Right cardiac atrium (tissue), 5 donors: ENCODE results near the gene BCAP31. TPM values are rescaled to one million over a fixed set of nuclear protein-coding genes. Genes with fewer than 3 reads are reported as not detected.
"Not testable (repeated sequence)": the region's sequence is repeated elsewhere in the genome, so short reads cannot be mapped to it uniquely, and the experiment has no call there.

Experiments used
- ATAC-seq, 2 donors: fragments of 200-7000 bp; cut with Tn5 transposase; one replicate each; pipeline versions ENCODE4 v1.8.0 to v1.9.1; 2020; ENCODE audit warnings: moderate library complexity in 2 of 2, mild to moderate bottlenecking in 1 of 2
- DNase-seq, 3 donors: peaks; one replicate each; pipeline ENCODE4 v3.0.0-alpha.2; 2020
- H3K27ac ChIP-seq: one replicate; pipeline ENCODE4 v1.5.1; 2013; ENCODE audit warnings: mild to moderate bottlenecking, low read length, control low read depth, moderate library complexity
- H3K27me3 ChIP-seq: one replicate; pipeline ENCODE4 v1.6.1; 2013; ENCODE audit not compliant: control insufficient read depth, insufficient read depth
- H3K4me1 ChIP-seq: one replicate; pipeline ENCODE4 v1.6.1; 2013; ENCODE audit warnings: low read length; ENCODE audit not compliant: control insufficient read depth, insufficient read depth
- H3K4me3 ChIP-seq: one replicate; pipeline ENCODE4 v1.5.1; 2013; ENCODE audit warnings: low read length, control low read depth
- H3K9me3 ChIP-seq: one replicate; pipeline ENCODE4 v1.6.1; 2013; ENCODE audit warnings: low read length; ENCODE audit not compliant: control insufficient read depth
- WGBS: extraction: QIAGEN DNeasy Blood & Tissue Kit; methylation state at CpG from one replicate; pipeline ENCODE4 v1.1.7; 2013; 5-methylcytosine and 5-hydroxymethylcytosine counted together
- intact Hi-C, 4 donors: fragments of 100-400 bp; cut with DNase I; formaldehyde crosslinking; loops; one replicate each; pipeline versions ENCODE4 v1.11.0 to v1.14.0; 2022 to 2023
- polyA plus RNA-seq: library from polyadenylated mRNA; stranded (reverse); fragments of 200-250 nt; gene quantifications from one replicate; pipeline ENCODE4 v1.2.3, GENCODE V29; 2013
- total RNA-seq, 4 donors: library from RNA; stranded (reverse); fragmentation: NEBNext Ultra II Directional; extraction: Animal tissue kit (Norgen Biotek cat#: 25700); gene quantifications; one replicate each; pipeline ENCODE4 v1.2.1, GENCODE V29; 2021
- donor health status: healthy with polysubstance abuse.
- donor health status: DM: no; HTN: yes; CAD: no.
- donor health status: DM: no; HTN: no; CAD: no.
- donor health status: DM: no; HTN: yes; CAD: no; lungs with severe emphysema.
- donor health status: DM: yes; HTN: yes; CAD: no.

The BCAP31 gene
- total and polyA plus RNA-seq, 5 donors = 111 to 149 (median 123) TPM

DNA sequence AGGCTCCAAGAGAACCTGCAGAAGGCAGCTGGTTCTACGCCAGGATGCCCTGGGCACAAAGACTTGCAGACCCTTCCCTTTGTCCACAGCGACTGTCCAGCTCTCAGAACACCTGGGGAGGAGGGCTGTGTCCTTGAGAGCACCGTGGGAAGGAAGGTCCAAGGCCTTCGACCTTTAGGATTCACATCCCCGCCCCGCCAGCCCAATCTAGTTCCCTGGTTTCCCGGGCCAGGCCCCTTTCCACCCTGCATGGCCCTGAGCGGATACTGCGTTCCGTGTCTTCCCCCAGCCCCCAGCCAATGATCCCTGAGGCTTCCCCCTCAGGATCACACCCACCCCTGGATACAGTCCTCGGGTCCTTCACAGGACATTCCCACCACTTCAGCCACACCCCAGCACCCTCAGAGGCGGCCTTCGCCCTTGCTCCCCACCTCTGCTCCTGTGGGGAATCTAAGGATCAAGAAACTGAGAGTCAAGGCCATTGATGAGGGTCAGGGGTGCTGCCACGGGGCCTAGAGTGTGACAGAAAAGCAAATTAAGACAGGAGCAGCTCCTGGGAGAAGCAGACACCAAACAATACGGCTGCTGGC is 9.6 kb upstream of the BCAP31 start:
- 87% methylated on average over 15 of the region's 15 CpGs for WGBS
- ATAC-seq (no peak), DNase-seq (peak in 1 of 3 donors; percentile 33)
- H3K27ac ChIP-seq = no peak overlapping the region
- no peak overlapping the region for H3K4me3 ChIP-seq
- no peaks in the 10 kb centered on the region for H3K9me3 ChIP-seq
- no peaks in the 10 kb centered on the region for H3K27me3 ChIP-seq
- H3K4me1 ChIP-seq = no peaks in the 10 kb centered on the region
- intact Hi-C loops = no loop called here

DNA sequence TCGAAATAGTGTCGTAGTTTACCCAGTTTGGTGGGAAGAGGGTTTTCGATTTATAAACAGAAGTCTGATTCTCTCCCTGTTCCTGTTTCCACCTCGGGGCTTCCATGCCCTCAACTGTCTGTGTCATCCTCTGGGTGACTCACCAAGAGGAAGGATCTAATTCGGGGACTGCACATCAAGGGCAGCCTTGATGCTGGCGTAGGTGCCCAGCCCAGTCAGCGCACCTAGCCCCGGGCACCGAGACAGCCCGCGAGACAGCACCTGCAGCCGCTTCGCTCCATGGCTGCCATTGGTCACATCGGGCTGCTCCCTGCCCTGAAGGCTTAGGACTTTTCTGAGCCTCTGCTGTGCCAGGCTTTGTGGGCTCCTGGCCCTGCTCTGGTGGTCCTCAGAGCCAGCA is 8.2 kb upstream of the BCAP31 start:
- peak in 1 of 3 donors; percentile 51 for DNase-seq
- H3K27ac ChIP-seq = no peak overlapping the region
- WGBS = 94% methylated on average over 14 of the region's 14 CpGs
- H3K4me1 ChIP-seq = peaks cover 6% of the 10 kb centered on the region
- ATAC-seq = no peak
- no peak overlapping the region for H3K4me3 ChIP-seq
- intact Hi-C loops = no loop called here
- H3K27me3 ChIP-seq = no peaks in the 10 kb centered on the region
- no peaks in the 10 kb centered on the region for H3K9me3 ChIP-seq

DNA sequence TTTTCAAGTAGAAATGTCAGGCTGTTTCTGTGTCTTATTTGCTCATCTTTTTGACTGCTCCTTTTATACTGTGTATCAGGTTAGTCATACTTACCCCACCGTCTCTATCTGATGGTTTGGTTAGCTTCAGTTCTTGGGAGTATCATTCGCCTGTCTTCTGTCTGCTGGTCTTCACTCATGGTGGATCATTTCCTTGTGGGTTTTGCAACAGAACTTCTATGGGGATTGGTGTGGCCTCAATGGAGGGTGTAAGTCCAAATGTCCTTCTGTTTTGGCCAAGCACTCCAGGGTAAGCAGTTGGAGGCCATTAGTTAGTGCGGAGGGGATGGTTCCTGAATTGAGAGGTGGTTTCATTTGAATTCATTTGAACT is 7.6 kb upstream of the BCAP31 start:
- WGBS = 96% methylated on average over 3 of the region's 3 CpGs

DNA sequence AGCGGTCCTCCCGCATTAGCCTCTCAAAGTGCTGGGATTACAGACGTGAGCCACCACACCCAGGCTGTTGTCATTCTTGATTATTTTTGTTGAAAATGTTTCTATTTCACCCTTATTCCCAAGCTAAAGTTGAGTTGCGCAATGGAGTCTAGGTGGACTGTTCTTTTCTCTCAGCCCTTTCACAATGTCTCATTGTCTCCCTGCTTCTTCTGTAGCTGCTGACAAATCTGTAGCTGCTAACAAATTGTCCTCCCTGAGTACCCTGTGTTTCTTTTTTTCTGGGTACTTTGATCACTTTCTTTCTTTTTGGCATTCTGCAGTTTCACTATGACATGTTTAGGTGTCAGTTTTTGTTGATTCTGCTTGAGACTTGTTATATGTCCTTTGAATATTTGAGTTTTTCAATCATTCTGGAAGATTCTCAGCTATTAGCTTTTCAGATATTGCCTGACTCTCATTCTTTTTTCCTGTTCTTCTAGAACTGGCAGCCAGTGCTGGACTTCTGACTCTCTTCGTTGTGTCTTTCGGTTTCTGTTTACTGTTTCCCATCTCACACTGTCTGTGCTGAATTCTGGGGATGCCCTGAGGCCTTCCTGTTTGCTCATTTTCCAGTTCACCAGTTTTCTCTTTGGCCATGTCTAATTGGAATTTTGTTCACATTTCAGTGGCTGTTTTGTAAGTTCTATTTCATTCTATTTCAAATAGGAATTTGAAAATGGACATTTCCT is 7.1 kb upstream of the BCAP31 start:
- intact Hi-C loops = no loop called here
- no peak for DNase-seq
- WGBS = 88% methylated on average over 6 of the region's 6 CpGs
- H3K9me3 ChIP-seq = no peaks in the 10 kb centered on the region
- H3K27me3 ChIP-seq = no peaks in the 10 kb centered on the region
- H3K4me3 ChIP-seq = no peak overlapping the region
- H3K4me1 ChIP-seq = peaks cover 7% of the 10 kb centered on the region
- ATAC-seq = no peak
- H3K27ac ChIP-seq = no peak overlapping the region

More for the DNA sequence above, 7.6 kb upstream of the BCAP31 start:
- DNase-seq (no peak), ATAC-seq (no peak)
- Histone ChIP-seq H3K9me3 (no peaks in the 10 kb centered on the region), H3K27me3 (no peaks in the 10 kb centered on the region), H3K27ac (no peak overlapping the region), H3K4me1 (peaks cover 7% of the 10 kb centered on the region), H3K4me3 (no peak overlapping the region)
- intact Hi-C loops = no loop called here

DNA sequence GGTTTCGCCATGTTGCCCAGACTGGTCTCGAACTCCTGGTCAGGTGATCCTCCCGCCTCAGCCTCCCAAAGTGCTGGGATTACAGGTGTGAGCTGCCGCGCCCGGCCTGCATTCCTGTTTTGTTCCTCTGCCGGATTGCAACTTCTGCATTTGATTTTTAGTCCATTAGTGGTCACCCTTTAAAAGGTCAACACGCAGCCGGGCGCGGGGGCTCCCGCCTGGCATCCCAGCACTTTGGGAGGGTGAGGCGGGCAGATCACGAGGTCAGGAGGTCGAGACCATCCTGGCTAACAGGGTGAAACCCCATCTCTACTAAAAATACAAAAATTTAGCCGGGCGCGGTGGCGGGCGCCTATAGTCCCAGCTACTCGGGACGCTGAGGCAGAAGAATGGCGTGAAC is 5.9 kb upstream of the BCAP31 start:
- H3K27me3 ChIP-seq, H3K4me3 ChIP-seq, intact Hi-C loops, H3K27ac ChIP-seq, H3K9me3 ChIP-seq, ATAC-seq: not testable (repeated sequence)
- peaks cover 11% of the 10 kb centered on the region for H3K4me1 ChIP-seq
- 96% methylated on average over 23 of the region's 23 CpGs for WGBS
- peak in 1 of 3 donors; percentile 54 for DNase-seq

DNA sequence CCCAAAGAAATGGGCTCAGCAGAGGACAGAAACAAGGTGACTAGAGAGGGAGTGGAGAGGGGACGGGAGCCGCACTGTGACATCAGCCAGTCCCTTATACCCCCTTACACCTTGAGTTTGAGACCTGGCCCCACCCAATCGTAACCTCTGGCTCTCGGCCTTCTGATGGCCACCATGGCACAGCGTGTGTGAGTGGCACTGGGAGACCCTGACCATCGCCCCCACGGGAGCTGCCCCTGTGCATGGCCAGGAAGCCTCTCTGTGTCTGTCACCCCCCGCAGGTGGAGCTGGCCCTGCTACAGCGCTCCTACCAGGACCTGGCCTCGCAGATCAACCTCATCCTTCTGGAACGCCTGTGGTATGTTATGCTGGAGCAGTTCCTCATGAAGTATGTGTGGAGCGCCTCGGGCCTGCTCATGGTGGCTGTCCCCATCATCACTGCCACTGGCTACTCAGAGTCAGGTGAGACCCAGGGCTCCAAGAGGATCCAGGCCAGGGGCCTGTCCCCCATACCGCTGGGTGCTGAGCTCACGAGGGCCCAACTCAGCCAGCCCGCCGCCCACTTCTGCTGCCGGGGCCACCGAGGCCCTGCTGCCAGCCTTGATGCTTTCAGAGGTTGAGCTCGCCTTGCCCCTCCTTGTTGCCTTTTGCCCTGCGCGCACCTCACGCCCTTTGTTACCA is 4.9 kb upstream of the BCAP31 start:
- peaks cover 11% of the 10 kb centered on the region for H3K4me1 ChIP-seq
- H3K4me3 ChIP-seq = no peak overlapping the region
- DNase-seq (peak in 1 of 3 donors; percentile 55), ATAC-seq (no peak)
- H3K27me3 ChIP-seq = no peaks in the 10 kb centered on the region
- intact Hi-C loops = no loop called here
- WGBS = 98% methylated on average over 23 of the region's 23 CpGs
- no peak overlapping the region for H3K27ac ChIP-seq
- no peaks in the 10 kb centered on the region for H3K9me3 ChIP-seq

DNA sequence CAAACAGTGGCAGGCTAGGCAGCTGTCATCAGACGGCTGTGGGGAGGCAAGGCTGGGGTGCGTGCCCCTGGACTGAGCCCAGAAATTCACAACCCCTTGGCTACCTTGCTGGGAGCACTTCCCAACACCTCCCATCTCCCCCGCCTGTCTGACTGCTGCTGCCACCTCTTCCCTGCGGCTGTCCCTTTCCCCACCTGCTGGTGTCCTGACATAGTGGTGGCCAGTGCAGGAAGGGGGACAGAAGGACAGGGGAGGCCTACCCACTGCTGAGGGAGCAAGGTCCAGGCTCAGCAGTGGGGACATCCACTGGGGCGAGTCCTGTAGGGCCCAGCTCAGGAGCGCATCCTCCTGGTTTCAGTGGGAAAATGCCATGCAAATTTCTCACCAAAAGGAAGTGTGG is 3.9 kb upstream of the BCAP31 start:
- Histone ChIP-seq H3K27me3 (no peaks in the 10 kb centered on the region), H3K9me3 (no peaks in the 10 kb centered on the region), H3K4me3 (no peak overlapping the region), H3K27ac (peak overlapping the region; percentile 92), H3K4me1 (peaks cover 11% of the 10 kb centered on the region)
- ATAC-seq (no peak), DNase-seq (peak in 1 of 3 donors; percentile 36)
- intact Hi-C loops = no loop called here
- WGBS = 72% methylated on average over 6 of the region's 6 CpGs

DNA sequence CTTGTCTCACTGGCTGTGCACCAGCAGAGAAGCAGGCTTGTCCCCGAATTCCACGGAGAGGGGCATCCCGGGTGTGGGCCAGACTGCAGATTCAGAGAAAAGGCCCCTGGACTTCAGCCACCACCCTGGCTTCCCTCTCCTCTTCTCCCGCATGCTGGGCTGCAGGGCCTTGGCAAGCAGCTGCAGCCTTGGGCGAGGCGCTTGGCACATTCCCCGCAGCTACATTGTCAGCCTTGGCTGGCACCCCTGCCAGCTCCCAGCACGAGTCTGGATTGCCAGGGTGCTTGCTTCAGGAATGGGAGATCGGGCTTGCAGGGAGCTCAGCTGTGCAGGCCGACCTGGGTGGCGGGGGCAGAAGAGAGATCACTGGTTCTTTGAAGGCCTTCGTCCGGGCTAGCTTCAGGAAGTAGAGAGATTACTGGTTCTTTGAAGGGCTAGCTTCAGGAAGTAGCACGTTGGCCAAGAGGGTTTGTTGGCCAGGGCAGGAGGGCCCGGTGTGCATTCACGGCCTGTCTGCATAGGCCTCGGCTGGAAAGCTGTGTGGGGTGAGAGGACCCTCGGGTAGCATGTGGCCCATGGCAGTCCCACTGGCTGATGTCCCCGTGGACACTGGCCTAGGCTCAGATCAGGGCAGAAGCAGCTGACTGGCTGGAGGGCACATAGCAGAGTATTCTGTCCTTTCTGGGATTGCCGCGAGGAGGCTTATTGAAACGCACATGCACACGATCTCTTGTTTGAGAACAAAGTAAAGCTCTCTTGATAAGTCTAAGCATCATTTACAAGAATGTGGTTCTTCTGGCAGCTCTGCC is 3.1 kb upstream of the BCAP31 start:
- 22% methylated on average over 23 of the region's 23 CpGs for WGBS
- Histone ChIP-seq H3K27me3 (no peaks in the 10 kb centered on the region), H3K4me3 (peak overlapping the region; percentile 0), H3K9me3 (no peaks in the 10 kb centered on the region), H3K4me1 (peaks cover 13% of the 10 kb centered on the region), H3K27ac (peak overlapping the region; percentile 92)
- intact Hi-C loops = no loop called here
- ATAC-seq (peak in 1 of 2 donors; percentile 2), DNase-seq (peak; percentile 54 to 86 (median 83))

DNA sequence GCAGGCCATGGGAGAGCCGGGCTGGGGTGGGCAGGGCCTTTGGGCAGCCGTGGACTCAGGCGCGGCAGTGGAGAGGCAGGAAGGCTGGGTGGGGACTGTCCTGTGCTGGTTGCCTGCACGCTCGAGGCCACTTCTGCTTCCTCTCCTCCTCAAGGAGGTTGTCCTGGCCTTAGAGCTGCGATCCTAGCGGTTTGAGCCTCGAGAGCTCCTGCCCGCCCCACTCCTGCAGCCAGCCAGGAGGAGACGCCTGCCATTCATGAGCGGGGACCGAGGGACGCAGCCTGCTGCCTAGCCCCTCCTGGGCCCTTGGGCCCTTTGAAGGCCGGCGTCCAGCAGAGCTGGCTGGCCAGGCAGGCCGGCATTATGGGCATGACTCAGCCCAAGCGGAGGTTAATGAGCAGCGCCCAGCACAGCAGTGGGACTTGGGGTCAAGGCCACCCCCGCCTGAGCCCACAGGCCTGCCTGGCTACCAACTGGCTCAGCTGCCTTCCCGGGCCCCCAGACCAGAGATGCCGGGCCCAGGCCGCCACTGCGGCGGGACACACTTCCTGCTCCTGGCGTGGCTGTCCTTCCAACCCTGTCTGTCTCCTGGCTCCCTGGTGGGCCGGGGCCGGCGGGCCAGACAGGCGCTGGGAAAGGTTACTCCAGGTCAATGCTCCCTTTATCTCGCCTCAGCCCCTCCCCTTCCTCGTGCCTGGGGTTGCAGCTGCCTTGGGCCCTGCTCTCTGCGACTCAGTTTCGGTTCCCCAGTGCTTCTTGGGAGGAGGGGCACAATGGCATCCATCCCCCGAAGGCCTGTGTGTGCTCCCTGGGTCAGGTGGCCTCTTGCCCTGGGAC is 2.3 kb upstream of the BCAP31 start:
- 14% methylated on average over 35 of the region's 35 CpGs for WGBS
- DNase-seq (peak; percentile 74 to 90 (median 88)), ATAC-seq (peak; percentile 34 to 47)
- Histone ChIP-seq H3K4me1 (peaks cover 13% of the 10 kb centered on the region), H3K27ac (peak overlapping the region; percentile 92), H3K27me3 (no peaks in the 10 kb centered on the region), H3K4me3 (peak overlapping the region; percentile 0), H3K9me3 (no peaks in the 10 kb centered on the region)
- intact Hi-C loops = no loop called here

DNA sequence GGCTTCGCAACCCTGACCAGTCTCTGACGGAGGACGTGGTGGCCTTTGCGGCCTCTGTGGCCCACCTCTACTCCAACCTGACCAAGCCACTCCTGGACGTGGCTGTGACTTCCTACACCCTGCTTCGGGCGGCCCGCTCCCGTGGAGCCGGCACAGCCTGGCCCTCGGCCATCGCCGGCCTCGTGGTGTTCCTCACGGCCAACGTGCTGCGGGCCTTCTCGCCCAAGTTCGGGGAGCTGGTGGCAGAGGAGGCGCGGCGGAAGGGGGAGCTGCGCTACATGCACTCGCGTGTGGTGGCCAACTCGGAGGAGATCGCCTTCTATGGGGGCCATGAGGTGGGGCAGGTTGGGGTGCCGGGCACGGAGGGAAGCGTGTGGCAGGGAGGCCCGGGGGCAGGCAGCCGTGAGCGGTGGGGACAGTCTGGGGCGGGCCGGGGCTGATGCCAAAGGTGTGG is 1.7 kb upstream of the BCAP31 start:
- H3K27ac ChIP-seq = peak overlapping the region; percentile 92
- WGBS = 56% methylated on average over 35 of the region's 35 CpGs
- no peaks in the 10 kb centered on the region for H3K9me3 ChIP-seq
- no peak for ATAC-seq
- DNase-seq = peak in 2 of 3 donors; percentile 38 to 67
- H3K27me3 ChIP-seq = no peaks in the 10 kb centered on the region
- H3K4me1 ChIP-seq = peaks cover 13% of the 10 kb centered on the region
- no peak overlapping the region for H3K4me3 ChIP-seq
- intact Hi-C loops = no loop called here
